HepG2 (cell line): Measurements from ENCODE around the gene KCNQ1OT1. TPM values are rescaled to one million over a fixed set of nuclear protein-coding genes. Genes with fewer than 3 reads are reported as not detected.
A peak's percentile ranks its signal among the peaks of the same experiment; 100 is the strongest.

Experiments used
- CREBL2 ChIP-seq: sonication (generic); formaldehyde crosslinking; IDR thresholded peaks from 2 replicates; pipeline ENCODE4 v1.8.1; 2023; ENCODE audit warnings: missing genetic modification reagents, mild to moderate bottlenecking, borderline replicate concordance
- NR3C1 ChIP-seq: sonication (generic); formaldehyde crosslinking; IDR thresholded peaks from 2 replicates; pipeline ENCODE4 v1.4.0; 2020; ENCODE audit warnings: missing genetic modification reagents
- REST ChIP-seq, 2 experiments: IDR thresholded peaks; 2 replicates each; pipeline ENCODE4 v1.6.1; 2011 to 2012; ENCODE audit warnings: low read length in 2 of 2, borderline replicate concordance in 1 of 2, low read depth in 1 of 2, mild to moderate bottlenecking in 1 of 2, moderate library complexity in 1 of 2
- SOX6 ChIP-seq, 2 experiments: fragments of 450-650 bp in 1 of 2; sonication (generic) in 1 of 2; formaldehyde crosslinking in 1 of 2; IDR thresholded peaks; 2 replicates each; pipeline versions ENCODE4 v1.4.0 to v1.6.1; 2017 to 2020; ENCODE audit warnings: antibody characterized with exemption in 1 of 2, mild to moderate bottlenecking in 1 of 2, missing genetic modification reagents in 1 of 2
- TFDP1 ChIP-seq: IDR thresholded peaks from 2 replicates; pipeline ENCODE4 v1.6.1; 2016; ENCODE audit warnings: missing compliant biosample characterization, missing genetic modification reagents, borderline replicate concordance
- TMF1 ChIP-seq: sonication (generic); formaldehyde crosslinking; IDR thresholded peaks from 2 replicates; pipeline ENCODE4 v1.8.1; 2022; ENCODE audit warnings: low read depth, missing genetic modification reagents
- ZHX1 ChIP-seq: sonication (generic); formaldehyde crosslinking; IDR thresholded peaks from 2 replicates; pipeline ENCODE4 v1.8.1; 2022; ENCODE audit warnings: low read depth, mild to moderate bottlenecking, missing genetic modification reagents
- ZNF503 ChIP-seq: sonication (generic); formaldehyde crosslinking; IDR thresholded peaks from 2 replicates; pipeline ENCODE4 v1.4.0; 2020; ENCODE audit warnings: missing genetic modification reagents
- ZNF749 ChIP-seq: sonication (generic); formaldehyde crosslinking; IDR thresholded peaks from 2 replicates; pipeline ENCODE4 v1.8.0; 2022; ENCODE audit warnings: mild to moderate bottlenecking, missing genetic modification reagents, moderate library complexity, borderline replicate concordance
- polyA plus RNA-seq, 8 experiments: library from polyadenylated mRNA; depleted of rRNA in 3 of 8; stranded (reverse) in 7 of 8; unstranded in 1 of 8; fragments of >200 nt; fragmentation: Illumina TruSeq in 4 of 8; extraction: Trizol in 4 of 8; gene quantifications; 2 replicates each; pipeline versions ENCODE4 v1.2.1 to v1.2.3, GENCODE V29; 2011 to 2016; ENCODE audit warnings: low read depth in 4 of 8, missing spikeins in 1 of 8, mixed read lengths in 1 of 8; ENCODE audit not compliant: insufficient read depth in 1 of 8
- total RNA-seq, 5 experiments: library from RNA; depleted of rRNA; stranded (reverse); fragments of >200 nt; fragmentation: Illumina TruSeq; extraction: Trizol; gene quantifications; 2 replicates each; pipeline ENCODE4 v1.2.3, GENCODE V29; 2016; ENCODE audit warnings: low read depth in 1 of 5
- TF ChIP-seq, protein P1 (sequence below): IDR thresholded peaks from 2 replicates; pipeline ENCODE4 v1.6.1; 2016; ENCODE audit warnings: mild to moderate bottlenecking, missing biosample characterization, missing genetic modification reagents
- TF ChIP-seq, protein P2 (sequence below): sonication (generic); formaldehyde crosslinking; IDR thresholded peaks from 2 replicates; pipeline ENCODE4 v1.5.0; 2020; ENCODE audit warnings: missing genetic modification reagents

The KCNQ1OT1 gene
- total and polyA plus RNA-seq, 2 of the 13 experiments (the other 11 are each of a cell fraction or from before 2014, with no cell fraction given): 1.3 to 18.9 TPM

GRCh38 chr11:2564008-2564530 is 135.7 kb downstream of the KCNQ1OT1 start (continued):
- TF ChIP-seq ZNF503 (CRISPR knock-in tag): no peak
- TF ChIP-seq NR3C1 (CRISPR knock-in tag): no peak
- TF ChIP-seq REST (IDR thresholded peaks at IDR 0.05; ENCODE audit: borderline replicate concordance in 1 of 2, low read depth in 1 of 2, low read length in 2 of 2): no peak
- no peak for TF ChIP-seq SOX6 (IDR thresholded peaks at IDR 0.05)
- no peak; the same call in 1 of the 2 replicates for TF ChIP-seq SOX6 (CRISPR knock-in tag; IDR thresholded peaks at IDR 0.05)
- TF ChIP-seq TMF1 (CRISPR knock-in tag): no peak
- no peak for TF ChIP-seq ZNF749 (CRISPR knock-in tag)
- TF ChIP-seq TFDP1: peak; percentile 53; the same call in 1 of the 2 replicates
- TF ChIP-seq, protein P1, sequence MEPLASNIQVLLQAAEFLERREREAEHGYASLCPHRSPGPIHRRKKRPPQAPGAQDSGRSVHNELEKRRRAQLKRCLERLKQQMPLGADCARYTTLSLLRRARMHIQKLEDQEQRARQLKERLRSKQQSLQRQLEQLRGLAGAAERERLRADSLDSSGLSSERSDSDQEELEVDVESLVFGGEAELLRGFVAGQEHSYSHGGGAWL: no peak
- TF ChIP-seq, protein P2, sequence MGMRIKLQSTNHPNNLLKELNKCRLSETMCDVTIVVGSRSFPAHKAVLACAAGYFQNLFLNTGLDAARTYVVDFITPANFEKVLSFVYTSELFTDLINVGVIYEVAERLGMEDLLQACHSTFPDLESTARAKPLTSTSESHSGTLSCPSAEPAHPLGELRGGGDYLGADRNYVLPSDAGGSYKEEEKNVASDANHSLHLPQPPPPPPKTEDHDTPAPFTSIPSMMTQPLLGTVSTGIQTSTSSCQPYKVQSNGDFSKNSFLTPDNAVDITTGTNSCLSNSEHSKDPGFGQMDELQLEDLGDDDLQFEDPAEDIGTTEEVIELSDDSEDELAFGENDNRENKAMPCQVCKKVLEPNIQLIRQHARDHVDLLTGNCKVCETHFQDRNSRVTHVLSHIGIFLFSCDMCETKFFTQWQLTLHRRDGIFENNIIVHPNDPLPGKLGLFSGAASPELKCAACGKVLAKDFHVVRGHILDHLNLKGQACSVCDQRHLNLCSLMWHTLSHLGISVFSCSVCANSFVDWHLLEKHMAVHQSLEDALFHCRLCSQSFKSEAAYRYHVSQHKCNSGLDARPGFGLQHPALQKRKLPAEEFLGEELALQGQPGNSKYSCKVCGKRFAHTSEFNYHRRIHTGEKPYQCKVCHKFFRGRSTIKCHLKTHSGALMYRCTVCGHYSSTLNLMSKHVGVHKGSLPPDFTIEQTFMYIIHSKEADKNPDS (CRISPR knock-in tag): no peak
- no peak for TF ChIP-seq CREBL2 (CRISPR knock-in tag)
- TF ChIP-seq ZHX1: no peak
